ENCODE data around the gene HACD2.
"Not testable (repeated sequence)": the region's sequence is repeated elsewhere in the genome, so short reads cannot be mapped to it uniquely, and the experiment has no call there.

The HACD2 gene

GRCh38 chr3:123618076-123618708 lies 33.3 kb upstream of the HACD2 start:
- no peak overlapping the region for H3K4me3 ChIP-seq (replicated peaks; ENCODE audit: low read depth, low read length)
- no peaks in the 10 kb centered on the region; the same call in 1 of the 2 replicates for H3K36me3 ChIP-seq (ENCODE audit: control insufficient read depth, insufficient read depth, low read length)
- TF ChIP-seq, protein P1, sequence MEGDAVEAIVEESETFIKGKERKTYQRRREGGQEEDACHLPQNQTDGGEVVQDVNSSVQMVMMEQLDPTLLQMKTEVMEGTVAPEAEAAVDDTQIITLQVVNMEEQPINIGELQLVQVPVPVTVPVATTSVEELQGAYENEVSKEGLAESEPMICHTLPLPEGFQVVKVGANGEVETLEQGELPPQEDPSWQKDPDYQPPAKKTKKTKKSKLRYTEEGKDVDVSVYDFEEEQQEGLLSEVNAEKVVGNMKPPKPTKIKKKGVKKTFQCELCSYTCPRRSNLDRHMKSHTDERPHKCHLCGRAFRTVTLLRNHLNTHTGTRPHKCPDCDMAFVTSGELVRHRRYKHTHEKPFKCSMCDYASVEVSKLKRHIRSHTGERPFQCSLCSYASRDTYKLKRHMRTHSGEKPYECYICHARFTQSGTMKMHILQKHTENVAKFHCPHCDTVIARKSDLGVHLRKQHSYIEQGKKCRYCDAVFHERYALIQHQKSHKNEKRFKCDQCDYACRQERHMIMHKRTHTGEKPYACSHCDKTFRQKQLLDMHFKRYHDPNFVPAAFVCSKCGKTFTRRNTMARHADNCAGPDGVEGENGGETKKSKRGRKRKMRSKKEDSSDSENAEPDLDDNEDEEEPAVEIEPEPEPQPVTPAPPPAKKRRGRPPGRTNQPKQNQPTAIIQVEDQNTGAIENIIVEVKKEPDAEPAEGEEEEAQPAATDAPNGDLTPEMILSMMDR (IDR thresholded peaks at IDR 0.05; ENCODE audit: insufficient read depth, low read length, poor library complexity, severe bottlenecking) = no peak
- H3K27me3 ChIP-seq (replicated peaks; ENCODE audit: control insufficient read depth, insufficient read depth, low read length) = no peaks in the 10 kb centered on the region
- no peak for DNase-seq (ENCODE audit: extremely low read depth, insufficient read length)

DNA sequence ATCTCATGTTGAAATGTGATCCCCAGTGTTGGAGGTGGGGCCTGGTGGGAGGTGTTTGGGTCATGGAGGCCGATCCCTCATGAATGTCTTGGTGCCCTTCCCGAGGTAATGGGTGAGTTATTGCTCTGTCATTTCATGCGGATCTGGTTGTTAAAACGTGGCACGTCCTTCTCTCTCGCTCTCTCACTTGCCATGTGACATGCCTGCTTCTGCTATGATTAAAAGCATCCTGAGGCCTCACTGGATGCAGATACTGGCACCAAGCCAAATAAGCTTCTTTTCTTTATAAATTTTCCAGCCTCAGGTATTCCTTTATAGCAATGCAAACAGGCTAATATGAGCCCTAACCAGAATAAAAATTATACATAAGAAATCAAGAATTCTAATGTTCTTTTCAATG lies 31.7 kb upstream of the HACD2 start:
- Histone ChIP-seq H3K4me3 (replicated peaks; ENCODE audit: low read depth, low read length) (no peak overlapping the region), H3K36me3 (ENCODE audit: control insufficient read depth, insufficient read depth, low read length) (no peaks in the 10 kb centered on the region; the same call in 1 of the 2 replicates), H3K27me3 (replicated peaks; ENCODE audit: control insufficient read depth, insufficient read depth, low read length) (no peaks in the 10 kb centered on the region)
- TF ChIP-seq, protein P1 (IDR thresholded peaks at IDR 0.05; ENCODE audit: insufficient read depth, low read length, poor library complexity, severe bottlenecking) = no peak
- no peak for DNase-seq (ENCODE audit: extremely low read depth, insufficient read length)

DNA sequence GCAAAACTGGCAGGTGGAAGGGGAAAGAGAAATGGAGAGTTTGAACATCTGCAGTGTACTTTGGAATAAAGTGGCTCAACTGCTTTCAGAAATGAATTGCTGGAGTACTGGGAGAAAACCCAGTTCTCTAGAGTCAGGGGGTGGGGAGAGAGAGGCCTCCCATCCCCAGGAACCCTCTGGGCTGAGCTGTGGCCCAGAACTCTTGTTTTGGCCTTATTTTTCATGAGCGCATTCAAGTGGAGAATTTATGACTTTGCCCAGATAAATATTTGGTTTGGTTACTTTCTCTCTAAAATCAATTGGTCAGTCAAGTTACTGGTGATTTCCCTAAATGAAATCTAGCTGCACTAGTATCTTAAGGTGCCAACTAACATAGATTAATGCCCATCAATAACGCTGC lies 28.7 kb upstream of the HACD2 start:
- TF ChIP-seq, protein P1 (IDR thresholded peaks at IDR 0.05; ENCODE audit: insufficient read depth, low read length, poor library complexity, severe bottlenecking) = no peak
- no peaks in the 10 kb centered on the region for H3K27me3 ChIP-seq (replicated peaks; ENCODE audit: control insufficient read depth, insufficient read depth, low read length)
- no peak overlapping the region for H3K4me3 ChIP-seq (replicated peaks; ENCODE audit: low read depth, low read length)
- no peaks in the 10 kb centered on the region; the same call in 1 of the 2 replicates for H3K36me3 ChIP-seq (ENCODE audit: control insufficient read depth, insufficient read depth, low read length)
- no peak for DNase-seq (ENCODE audit: extremely low read depth, insufficient read length)

DNA sequence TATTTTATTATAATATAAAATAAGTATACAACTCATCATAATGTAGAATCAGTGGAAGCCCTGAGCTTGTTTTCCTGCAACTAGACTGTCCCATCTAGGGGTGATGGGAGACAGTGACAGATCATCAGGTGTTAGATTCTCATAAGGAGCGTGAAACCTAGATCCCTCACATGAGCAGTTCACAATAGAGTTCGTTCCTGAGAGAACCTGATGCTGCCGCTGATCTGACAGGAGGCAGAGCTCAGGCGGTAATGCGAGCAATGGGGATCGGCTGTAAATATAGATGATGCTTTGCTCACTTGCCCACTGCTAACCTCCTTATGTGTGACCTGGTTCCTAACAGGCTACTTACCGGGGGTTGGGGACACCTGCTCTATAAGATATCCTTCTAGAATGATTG lies 26.8 kb upstream of the HACD2 start:
- not testable (repeated sequence) for H3K27me3 ChIP-seq (replicated peaks; ENCODE audit: control insufficient read depth, insufficient read depth, low read length); H3K4me3 ChIP-seq (replicated peaks; ENCODE audit: low read depth, low read length); H3K36me3 ChIP-seq (ENCODE audit: control insufficient read depth, insufficient read depth, low read length); DNase-seq (ENCODE audit: extremely low read depth, insufficient read length)

DNA sequence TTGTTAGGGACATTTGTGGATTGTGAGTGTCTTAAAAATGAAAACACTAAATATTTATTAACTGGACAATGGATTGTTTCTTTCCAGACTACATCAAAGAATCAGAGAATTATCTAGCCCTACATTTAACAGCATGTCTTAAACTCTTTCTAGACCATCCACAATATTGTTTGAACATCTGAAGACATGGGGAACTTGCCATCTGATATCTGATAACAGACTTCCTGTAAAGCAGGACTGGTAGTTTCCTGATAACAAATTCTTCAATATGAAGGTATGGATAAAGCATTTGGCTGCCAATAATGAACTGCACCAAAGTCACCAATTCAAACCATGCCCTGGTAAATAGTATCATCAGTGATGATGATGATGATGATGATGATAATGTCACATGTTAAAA lies 26.2 kb upstream of the HACD2 start:
- no peaks in the 10 kb centered on the region; the same call in 1 of the 2 replicates for H3K36me3 ChIP-seq (ENCODE audit: control insufficient read depth, insufficient read depth, low read length)
- no peak overlapping the region for H3K4me3 ChIP-seq (replicated peaks; ENCODE audit: low read depth, low read length)
- TF ChIP-seq, protein P1 (IDR thresholded peaks at IDR 0.05; ENCODE audit: insufficient read depth, low read length, poor library complexity, severe bottlenecking) = no peak
- no peaks in the 10 kb centered on the region for H3K27me3 ChIP-seq (replicated peaks; ENCODE audit: control insufficient read depth, insufficient read depth, low read length)
- DNase-seq (ENCODE audit: extremely low read depth, insufficient read length) = no peak

- Histone ChIP-seq H3K27me3 (replicated peaks; ENCODE audit: control insufficient read depth, insufficient read depth, low read length) (no peaks in the 10 kb centered on the region), H3K36me3 (ENCODE audit: control insufficient read depth, insufficient read depth, low read length) (no peaks in the 10 kb centered on the region; the same call in 1 of the 2 replicates), H3K4me3 (replicated peaks; ENCODE audit: low read depth, low read length) (no peak overlapping the region)
- TF ChIP-seq, protein P1 (IDR thresholded peaks at IDR 0.05; ENCODE audit: insufficient read depth, low read length, poor library complexity, severe bottlenecking) = no peak
- DNase-seq (ENCODE audit: extremely low read depth, insufficient read length) = no peak
Observed at GRCh38 chr3:123610331-123610730, 25.5 kb upstream of the HACD2 start.
